WTC11 (cell line): ENCODE data around the gene VPS35L.

Source experiments
- CREM ChIP-seq: sonication (generic); formaldehyde crosslinking; IDR thresholded peaks from 2 replicates; pipeline ENCODE4 v1.8.1; 2022; ENCODE audit warnings: mild to moderate bottlenecking, missing genetic modification reagents, moderate library complexity
- FOXP1 ChIP-seq: sonication (generic); formaldehyde crosslinking; IDR thresholded peaks from 2 replicates; pipeline ENCODE4 v1.8.0; 2022; ENCODE audit warnings: missing genetic modification reagents, mild to moderate bottlenecking, moderate library complexity, borderline replicate concordance
- JAZF1 ChIP-seq: fragments of 250-450 bp; sonication (Bioruptor Pico); IDR thresholded peaks from 2 replicates; pipeline ENCODE4 v1.9.0; 2021; ENCODE audit warnings: moderate library complexity, mild to moderate bottlenecking, inconsistent platforms
- MAX ChIP-seq: sonication (generic); formaldehyde crosslinking; IDR thresholded peaks from 2 replicates; pipeline ENCODE4 v1.8.0; 2022; ENCODE audit warnings: mild to moderate bottlenecking, missing genetic modification reagents
- NR2C2 ChIP-seq: sonication (generic); formaldehyde crosslinking; IDR thresholded peaks from 2 replicates; pipeline ENCODE4 v1.8.0; 2022; ENCODE audit warnings: mild to moderate bottlenecking, missing genetic modification reagents
- TF ChIP-seq, protein P1 (sequence below): fragments of 200-600 bp; IDR thresholded peaks from 2 replicates; pipeline ENCODE4 v1.8.0; 2022; ENCODE audit warnings: antibody characterized with exemption

DNA sequence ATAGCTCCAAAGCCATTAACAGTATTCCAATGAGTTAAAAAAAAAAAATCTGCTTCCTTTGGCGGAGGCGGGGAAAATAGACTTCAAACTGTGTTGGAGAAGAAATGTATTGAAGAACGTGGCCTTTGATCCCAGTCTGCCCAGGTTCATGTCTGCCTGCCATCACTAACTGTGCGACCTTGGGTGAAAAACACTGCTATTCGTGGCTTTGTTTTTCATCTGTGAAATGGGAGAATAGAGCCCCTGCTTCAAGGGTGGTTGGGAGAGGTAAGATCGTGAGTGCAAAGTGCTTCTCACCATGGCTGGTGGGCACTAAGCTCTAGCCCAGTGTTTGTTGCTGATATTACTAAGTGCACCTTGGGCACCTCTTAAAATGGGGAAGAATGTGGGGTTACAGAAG lies 69.5 kb downstream of the VPS35L start:
- TF ChIP-seq CREM (CRISPR knock-in tag) (no peak), JAZF1 (CRISPR knock-in tag) (no peak), NR2C2 (CRISPR knock-in tag) (no peak), FOXP1 (CRISPR knock-in tag) (no peak), MAX (no peak)
- TF ChIP-seq, protein P1, sequence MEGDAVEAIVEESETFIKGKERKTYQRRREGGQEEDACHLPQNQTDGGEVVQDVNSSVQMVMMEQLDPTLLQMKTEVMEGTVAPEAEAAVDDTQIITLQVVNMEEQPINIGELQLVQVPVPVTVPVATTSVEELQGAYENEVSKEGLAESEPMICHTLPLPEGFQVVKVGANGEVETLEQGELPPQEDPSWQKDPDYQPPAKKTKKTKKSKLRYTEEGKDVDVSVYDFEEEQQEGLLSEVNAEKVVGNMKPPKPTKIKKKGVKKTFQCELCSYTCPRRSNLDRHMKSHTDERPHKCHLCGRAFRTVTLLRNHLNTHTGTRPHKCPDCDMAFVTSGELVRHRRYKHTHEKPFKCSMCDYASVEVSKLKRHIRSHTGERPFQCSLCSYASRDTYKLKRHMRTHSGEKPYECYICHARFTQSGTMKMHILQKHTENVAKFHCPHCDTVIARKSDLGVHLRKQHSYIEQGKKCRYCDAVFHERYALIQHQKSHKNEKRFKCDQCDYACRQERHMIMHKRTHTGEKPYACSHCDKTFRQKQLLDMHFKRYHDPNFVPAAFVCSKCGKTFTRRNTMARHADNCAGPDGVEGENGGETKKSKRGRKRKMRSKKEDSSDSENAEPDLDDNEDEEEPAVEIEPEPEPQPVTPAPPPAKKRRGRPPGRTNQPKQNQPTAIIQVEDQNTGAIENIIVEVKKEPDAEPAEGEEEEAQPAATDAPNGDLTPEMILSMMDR, result no peak
